T-helper 1 cell treated with Interleukin-12 subunit alpha and Interleukin-12 subunit beta and Interleukin-4 antibody, amounts not matched to agents 30 ng/mL and 1 ng/mL, for 36 hours (primary cell): Measurements from ENCODE around the gene UGT3A2. TPM values are rescaled to one million over a fixed set of nuclear protein-coding genes. Genes with fewer than 3 reads are reported as not detected.
"Not testable (repeated sequence)": the region's sequence is repeated elsewhere in the genome, so short reads cannot be mapped to it uniquely, and the experiment has no call there.

Source experiments
- intact Hi-C: fragments of 100-400 bp; cut with micrococcal nuclease; formaldehyde crosslinking; loops from one replicate; pipeline ENCODE4 v1.15.1; 2024
- total RNA-seq: library from RNA; stranded (reverse); gene quantifications from 2 replicates; pipeline ENCODE4 v1.2.3, GENCODE V29; 2022

UGT3A2 gene
- total RNA-seq, 1 donor from 2014 or later, result 0.25 TPM

DNA sequence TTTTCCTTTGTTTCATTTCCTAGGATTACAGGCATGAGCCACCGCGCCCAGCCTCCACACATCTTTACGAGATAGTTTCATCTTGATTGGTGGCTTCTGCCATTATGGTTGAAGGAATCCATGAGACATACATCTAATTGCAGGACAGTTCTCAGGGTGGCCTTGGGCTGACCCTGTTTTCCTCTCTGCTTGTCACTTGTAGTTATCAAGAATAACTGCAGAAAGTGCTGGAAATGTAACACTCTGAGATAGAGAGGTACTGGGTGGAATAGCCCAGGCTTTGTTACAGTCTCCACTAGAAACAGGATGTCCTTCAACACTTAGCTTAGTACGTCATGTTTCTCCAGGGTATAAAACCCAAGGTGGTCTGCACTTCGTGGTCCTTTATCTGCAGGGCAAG is 10.7 kb downstream of the UGT3A2 start:
- intact Hi-C loops, result no loop called here

DNA sequence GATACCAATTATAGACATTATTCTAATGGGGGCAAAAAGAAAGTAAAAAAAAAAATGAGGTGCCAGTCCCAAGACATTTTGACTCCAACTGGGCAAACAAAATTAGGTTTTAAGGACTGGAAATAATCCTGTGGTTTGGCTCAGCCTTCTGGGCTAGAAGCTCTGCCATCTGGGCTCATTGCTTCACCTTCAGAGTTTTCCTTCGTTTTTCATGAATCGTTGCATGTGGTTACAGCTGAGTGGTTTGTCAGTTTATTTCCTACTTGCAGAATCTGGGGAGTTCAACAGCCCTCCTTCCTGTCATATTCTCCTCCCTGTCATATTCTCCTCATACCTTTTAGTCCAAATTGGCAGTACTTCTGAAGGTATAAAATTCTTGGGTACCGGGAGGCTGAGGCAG is 12.0 kb downstream of the UGT3A2 start:
- intact Hi-C loops, result no loop called here

DNA sequence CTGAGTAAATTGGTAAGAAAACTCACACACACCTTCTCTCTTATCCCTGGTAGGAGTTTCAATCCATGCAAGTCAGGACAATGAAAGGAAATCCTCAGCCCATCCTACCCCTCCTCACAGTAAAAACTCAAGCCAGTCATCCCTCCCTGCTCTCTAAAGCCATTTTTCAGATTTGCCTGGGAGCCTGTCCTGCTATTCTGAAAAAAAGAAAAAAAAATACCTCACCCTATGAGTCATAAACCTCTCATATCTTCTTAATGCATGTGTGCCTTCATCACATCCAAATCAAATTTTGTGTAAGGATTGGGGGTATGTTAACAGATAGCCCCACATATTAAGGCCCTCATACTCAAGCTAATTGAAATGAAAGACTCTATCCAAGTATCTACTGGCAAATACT is 14.1 kb downstream of the UGT3A2 start:
- intact Hi-C loops, result no loop called here

DNA sequence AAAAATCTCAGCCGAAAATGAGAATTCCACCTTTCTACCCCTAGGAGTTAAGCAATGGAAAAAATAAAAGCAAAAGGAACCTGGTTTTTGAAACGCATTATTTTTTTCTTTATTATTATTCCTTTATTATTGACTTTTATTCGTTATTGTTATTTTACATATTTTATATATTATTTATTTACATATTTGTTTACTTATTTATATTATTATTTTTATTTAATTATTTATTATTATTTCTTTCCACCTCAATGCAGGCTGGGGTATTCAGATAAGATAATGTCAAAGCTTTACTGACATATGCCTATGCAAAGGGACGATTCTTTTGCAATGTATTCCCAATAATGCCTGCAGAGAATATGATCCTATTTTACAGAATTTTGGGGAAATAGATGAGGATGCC is 16.7 kb downstream of the UGT3A2 start:
- intact Hi-C loops, result no loop called here

DNA sequence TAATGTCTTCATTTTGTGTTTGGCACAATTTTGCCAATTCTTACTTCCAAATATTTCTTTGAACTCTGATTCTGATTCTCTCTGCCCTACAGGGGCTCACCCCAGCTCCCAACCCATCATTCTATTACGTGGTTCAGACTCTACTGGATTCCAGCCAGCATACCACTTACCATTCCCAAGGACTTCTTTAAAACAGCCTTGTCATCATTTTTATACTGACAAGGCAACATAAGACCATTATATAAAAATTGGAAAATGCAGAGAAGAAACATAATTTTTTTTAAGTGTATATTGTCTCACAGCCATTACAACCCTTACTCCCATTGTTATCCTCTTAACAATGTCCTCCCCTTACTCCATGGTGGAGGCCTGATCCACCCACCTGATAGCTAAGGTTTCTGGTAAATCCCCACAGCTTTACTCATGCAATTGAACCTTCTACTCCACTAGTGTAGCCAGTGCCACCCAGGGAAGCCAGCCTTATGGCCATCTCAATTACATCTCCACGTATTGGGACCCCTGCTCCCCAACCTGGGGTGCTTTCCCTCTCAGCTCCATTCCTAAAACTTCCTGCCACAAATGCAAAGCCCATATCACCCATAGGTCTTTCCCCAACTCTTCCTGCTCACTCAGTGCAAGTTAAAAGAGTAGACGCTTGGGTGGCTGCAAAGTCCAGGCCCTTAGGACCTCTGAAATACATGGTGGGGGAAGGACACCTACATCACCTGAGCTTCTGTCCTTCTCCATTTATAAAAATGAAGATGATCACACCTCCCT is 19.1 kb downstream of the UGT3A2 start:
- intact Hi-C loops, result no loop called here

DNA sequence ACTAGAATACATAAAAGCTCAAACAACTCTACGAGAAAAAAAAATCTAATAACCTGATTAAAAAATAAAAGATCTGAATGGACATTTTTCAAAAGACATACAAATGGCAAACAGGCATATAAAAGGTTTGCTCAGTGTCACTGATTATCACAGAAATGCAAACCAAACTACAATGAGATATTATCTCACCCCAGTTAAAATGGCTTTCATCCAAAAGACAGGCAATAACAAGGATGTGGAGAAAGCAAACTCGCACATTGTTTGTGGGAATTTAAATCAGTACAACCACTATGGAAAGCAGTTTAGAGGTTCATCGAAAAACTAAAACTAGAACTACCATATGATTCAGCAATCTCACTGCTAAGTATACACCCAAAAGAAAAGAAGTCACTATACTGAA is 20.8 kb downstream of the UGT3A2 start:
- intact Hi-C loops, result no loop called here

DNA sequence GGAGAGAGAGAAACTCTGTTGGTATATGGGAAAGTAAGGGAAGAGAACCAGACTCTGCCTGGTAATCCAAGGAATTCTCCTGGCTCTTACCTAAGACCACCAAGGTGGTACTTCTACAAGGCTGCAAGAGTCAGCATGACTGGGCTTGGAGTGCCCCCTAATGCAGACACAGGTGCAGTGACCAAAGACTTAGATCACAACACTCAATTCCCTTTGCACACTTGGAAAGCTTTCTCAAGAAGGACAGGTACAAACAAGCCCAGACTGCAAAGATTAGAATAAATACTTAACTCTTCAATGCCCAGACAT is 25.2 kb downstream of the UGT3A2 start:
- intact Hi-C loops, result no loop called here

DNA sequence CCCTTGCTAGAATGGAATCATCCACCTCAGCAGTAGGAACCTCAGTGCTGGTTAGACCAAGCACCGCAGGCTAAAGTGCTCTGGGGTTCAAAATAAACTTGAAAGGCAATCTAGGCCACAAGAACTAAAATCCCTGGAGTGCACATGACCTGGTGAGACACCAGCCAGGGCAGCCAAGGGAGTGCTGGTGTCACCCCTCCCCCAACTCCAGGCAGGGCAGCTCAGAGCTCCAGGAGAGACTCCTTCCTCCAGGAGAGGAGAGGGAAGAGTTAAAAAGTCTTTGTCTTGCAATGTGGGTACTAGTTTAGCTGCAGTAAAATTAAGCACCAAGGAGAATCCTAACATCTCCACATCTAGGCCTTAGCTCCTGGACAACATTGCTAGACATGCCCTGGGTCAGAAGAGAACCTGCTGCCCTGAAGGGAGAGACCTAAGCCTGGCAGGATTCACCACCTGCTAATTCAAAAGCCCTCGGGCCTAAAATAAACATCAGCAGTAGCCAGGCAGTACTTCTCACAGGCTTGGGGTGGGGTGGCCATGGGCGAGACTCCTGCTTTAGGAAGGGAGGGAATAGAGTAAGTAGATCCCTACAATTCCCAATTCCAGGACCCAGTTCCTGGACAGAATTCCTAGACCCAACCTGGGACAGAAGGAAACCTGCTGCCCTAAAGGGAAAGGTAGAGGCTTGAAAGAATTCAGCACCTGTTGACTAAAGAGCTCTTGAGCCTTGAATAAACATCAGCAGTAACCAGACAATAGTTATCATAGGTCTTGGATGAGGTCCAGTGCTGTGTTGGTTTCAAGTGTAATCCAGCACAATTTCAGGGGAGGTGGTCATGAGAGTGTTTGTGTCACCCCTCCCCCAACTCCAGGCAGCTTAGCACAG is 25.8 kb downstream of the UGT3A2 start:
- intact Hi-C loops, result no loop called here

DNA sequence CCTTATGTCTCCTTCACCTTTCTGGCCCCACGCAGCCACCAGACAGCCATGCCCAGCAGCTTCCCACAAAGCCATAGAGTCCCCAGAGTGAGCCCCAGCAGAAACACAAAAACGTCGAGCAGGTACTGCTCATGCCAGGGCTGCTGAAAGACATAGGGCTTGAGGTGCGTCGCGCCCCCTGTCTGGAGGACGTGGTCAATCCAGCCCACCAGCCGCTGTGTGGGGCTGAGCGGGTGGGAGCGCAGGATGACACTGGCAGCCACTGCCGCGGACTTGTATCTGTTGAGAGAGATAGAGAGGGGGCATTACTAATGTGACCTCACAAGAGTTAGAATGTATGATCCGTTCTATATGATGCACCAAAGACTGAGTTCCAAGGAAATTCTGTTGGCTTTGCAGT is 31.0 kb downstream of the UGT3A2 start:
- intact Hi-C loops, result no loop called here

DNA sequence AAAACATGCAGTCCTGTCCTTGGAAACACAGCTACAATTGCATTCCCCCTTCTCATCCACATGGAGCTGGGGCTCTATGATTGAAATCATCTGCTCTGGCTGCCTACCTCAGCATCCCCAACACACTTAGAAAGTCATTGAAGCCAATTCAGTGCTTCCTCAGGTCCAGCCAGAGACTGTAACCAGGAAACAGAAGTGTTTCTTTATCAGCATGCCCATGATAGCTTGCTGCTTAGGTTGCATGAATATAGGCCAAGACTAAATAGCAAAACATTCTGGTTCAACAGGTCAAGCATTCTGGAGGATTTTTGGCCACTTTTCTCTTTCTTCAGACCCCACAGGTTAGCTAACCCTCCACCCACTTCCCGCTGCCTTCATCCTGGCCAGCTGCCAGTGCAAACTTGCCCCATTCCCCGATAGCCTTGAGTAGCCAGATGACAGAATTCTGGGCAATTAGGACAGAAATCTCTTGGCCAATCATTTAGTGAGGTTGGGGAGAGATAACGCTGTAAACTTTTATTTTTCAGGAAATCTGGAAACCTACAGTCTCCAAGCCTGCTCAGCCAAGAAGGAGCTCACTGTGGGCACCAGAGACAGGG is 32.0 kb downstream of the UGT3A2 start:
- intact Hi-C loops, result not testable (repeated sequence)

DNA sequence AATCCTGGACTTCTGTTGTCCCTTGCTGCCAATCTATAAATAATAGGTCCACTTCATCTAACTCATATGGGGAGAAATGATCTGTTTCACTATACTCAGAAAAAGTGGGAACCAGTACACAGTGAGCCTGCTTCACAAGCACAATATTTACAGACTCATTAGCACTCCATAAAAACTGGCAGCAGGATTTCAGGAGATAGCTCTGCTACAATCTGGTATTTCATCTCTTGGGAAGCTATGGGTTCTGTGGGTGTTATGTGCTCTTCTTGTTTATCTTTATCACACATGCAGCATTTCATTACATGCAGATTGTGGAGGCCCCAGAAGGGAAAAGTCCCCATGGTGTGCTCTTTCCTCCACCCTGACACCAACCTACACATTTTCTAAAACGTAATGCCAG is 33.2 kb downstream of the UGT3A2 start:
- intact Hi-C loops, result no loop called here

DNA sequence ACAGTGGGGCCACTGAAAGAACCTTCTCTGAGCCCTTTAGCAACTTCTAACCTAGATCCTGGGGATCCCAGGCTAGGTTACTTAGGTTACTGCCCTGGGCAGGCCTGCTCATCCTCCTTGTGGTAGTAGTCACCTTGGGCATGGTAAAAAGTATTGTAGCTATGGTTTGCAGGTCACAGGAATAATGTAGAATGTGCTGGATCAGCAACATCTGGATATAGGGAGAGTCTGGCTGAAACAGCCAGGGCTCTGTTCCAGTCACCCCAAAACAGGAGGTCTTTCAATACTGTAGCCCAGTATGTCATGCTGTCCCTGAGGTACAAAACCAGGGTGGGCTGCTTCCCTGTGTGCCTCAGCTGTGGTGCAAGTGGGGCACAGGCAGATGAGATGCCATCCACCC is 33.6 kb downstream of the UGT3A2 start:
- intact Hi-C loops, result no loop called here

DNA sequence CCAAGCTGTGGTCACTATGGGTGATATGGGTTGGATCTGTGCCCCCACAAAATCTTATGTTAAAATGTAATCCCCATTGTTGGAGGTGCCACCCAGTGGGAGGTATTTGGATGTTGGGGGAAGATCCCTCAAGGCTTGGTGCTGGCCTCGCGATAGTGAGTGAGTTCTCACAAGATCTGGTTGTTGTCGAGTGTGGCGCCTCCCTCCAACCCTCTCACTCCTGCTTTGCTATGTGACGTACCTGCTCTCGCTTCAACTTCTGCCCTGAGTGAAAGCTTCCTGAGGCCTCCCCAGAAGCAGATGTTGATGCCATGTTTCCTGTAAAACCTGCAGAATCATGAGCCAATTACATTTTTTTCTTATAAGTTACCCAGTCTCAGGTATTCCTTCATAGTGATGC is 35.5 kb downstream of the UGT3A2 start:
- intact Hi-C loops, result no loop called here

DNA sequence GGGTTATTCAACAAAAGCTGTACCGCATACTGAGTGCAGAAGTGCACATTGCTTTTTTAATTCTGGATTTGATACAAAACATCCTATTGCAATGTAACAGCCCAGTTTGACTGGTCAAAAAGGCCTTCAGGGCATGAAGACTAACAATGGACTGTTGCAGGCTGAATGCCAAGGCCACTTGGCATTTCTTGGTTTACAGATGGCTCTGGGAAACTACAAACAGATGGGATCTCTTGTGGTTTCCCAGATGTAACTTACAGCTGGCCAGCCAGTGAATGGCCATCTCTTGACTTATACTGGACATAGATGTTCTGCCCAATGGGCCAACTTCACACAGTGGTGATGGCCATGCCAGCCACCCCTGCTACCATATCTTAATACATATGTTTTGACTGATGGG is 36.8 kb downstream of the UGT3A2 start:
- intact Hi-C loops, result no loop called here

DNA sequence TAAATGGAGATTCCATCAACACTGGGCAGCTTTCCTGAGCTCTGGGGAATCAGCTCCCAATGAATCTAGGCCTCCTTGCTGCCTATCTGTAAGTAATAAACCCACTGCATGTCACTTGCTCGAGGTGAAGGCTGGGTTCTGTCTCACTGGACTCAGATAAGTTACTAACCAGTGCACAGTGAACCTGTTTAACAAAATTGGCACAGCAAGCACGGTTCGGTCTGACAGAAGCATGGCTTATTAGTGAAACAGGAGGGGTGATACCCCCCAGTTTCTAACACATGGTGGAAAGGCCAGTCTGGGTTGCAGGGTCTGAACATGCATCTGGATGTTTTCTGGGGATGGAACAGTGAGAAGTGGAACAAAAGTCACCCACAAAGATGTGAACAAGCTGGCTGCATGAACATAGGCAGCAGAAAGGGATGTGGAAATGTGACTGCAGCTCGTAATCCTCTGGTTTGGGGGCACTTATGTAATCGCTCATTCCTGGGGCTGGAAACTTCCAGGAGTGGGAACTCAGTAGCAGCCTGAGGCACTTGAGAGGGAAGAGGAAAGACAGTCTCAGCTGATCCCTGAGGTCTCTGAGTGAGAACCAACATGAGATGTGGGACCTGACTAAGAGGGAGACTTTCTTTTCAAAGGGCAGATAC is 37.7 kb downstream of the UGT3A2 start:
- intact Hi-C loops, result no loop called here

DNA sequence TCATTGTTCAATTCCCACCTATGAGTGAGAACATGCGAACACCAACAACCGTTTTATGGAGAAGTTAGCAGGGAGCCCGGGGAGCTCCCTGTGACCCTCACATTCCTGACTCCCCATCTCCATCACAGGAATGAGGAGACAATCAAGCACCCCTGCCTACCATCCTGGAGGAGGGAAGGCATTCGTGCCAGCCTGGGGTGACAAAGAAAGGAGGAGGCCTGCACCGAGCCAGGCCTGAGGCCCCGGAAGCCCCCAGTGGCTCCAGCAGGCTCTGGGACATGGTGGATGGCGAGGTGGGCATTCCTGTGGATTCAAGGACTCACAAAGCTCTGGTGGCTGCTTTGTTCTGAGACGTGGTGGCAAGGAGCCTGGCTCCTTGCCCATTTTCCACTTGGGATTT is 39.0 kb downstream of the UGT3A2 start:
- intact Hi-C loops, result no loop called here

DNA sequence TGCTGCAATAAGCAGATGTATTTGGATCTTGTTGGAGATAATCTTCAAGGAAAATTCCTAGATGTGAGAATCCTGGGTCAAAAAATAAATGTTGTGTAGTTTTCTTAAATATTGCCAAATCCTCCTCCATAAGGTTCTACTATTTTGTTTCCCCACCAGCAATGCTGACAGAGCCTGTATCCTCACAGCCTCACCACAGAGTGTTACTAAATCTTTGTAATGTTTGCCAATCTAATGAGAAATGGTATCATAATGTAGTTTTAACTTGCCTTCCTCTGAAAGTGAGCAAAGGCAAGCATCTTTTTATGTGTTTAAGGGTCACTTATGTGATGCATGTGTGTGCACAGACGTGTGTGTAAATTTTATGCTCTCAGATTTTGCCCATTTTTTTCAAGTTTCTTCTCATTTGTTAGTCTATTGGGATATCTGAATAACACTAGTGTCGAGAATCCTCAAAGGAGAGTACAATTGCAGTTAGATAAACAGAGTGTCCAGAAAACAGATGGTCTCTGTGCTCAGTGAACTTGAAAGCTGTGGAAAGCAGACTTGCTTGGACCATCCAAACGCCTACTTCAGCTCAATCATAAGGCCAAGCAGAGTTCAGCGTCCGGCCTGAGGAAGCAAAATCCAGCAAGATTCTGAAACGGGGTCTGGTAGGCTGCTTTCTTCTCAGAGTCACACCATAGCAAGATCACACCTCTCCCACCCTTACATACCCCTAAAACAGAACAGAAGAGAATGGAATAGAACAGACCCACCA is 39.8 kb downstream of the UGT3A2 start:
- intact Hi-C loops, result no loop called here

DNA sequence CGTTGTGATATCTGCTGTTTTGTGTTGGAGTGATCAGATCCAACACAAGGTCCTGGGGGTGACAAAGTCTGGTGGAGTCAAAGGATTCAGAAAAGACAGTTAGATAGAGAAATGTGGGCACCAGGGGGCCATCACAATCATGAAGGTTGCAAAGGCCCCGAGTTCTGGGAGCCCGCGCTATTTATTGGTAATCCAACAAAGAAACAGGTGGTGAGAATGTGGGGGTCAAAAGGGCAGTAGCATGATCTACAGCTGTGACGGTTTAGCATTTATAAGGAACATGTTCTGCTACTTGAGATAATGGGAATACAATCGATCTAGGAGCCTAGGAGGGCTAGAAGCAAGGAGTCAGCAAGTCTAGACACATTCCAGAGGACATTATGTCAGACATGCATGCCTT is 44.4 kb downstream of the UGT3A2 start:
- intact Hi-C loops, result not testable (repeated sequence)

DNA sequence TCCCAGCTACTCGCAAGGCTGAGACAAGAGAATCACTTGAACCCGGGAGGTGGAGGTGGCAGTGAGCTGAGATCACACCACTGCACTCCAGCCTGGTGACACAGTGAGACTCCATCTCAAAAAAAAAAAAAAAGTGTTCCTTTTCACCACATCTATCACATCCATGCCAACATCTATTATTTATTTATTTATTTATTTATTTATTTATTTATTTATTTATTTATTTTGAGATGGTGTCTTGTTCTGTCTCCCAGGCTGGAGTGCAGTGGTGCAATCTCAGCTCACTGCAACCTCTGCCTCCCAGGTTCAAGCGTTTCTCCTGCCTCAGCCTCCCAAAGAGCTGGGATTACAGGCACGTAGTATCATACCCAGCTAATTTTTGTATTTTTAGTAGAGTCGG is 47.1 kb downstream of the UGT3A2 start:
- intact Hi-C loops, result not testable (repeated sequence)

DNA sequence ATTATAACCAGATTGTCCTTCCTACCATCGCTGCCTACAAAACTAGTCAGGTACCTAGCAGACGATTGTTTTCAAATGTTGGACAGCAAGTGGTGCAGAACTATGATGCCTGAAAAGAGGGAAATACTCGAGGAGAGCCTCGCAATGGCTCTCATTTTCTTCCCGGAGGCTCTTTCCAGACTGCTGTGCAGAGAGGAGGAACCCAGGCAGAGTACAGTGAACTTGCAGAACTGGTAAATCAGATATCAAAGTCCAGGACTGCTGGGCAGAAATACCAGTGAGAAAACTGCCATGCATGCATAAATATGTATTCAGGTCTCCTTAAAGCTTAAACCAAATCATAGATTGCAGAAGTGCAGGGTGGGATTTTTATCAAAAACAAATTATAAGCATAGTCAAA is 49.1 kb downstream of the UGT3A2 start:
- intact Hi-C loops, result no loop called here

DNA sequence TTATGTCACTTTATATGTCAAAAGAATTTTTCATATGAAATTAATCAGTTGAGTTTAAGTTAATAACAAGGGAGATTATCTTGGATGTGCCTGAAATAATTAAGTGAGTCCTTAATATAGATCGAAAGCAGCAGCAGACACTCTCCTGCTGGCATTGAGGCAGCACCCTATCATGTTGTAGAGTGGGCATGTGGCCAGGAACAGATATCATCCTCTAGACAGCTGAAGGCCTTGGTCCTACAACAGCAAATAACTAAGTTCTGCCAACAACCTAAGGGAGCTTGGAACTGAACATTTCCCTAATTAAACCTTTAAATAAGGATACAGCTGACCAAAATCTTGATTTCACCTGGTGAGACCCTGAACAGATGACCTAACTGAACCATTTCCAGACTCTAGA is 49.7 kb downstream of the UGT3A2 start:
- intact Hi-C loops, result no loop called here
